HL-60 (cell line): ENCODE results near the gene CTNNBIP1.

Experiments
- CTCF ChIP-seq: IDR thresholded peaks from one replicate; pipeline ENCODE4 v1.5.1; 2011; ENCODE audit warnings: low read length, control low read depth, inconsistent platforms; ENCODE audit not compliant: insufficient read depth
- POLR2AphosphoS5 ChIP-seq: IDR thresholded peaks from 2 replicates; pipeline ENCODE4 v1.6.1; 2012; ENCODE audit warnings: low read depth
- REST ChIP-seq: IDR thresholded peaks from 2 replicates; pipeline ENCODE4 v1.6.1; 2012; ENCODE audit warnings: low read depth; ENCODE audit not compliant: insufficient replicate concordance

DNA sequence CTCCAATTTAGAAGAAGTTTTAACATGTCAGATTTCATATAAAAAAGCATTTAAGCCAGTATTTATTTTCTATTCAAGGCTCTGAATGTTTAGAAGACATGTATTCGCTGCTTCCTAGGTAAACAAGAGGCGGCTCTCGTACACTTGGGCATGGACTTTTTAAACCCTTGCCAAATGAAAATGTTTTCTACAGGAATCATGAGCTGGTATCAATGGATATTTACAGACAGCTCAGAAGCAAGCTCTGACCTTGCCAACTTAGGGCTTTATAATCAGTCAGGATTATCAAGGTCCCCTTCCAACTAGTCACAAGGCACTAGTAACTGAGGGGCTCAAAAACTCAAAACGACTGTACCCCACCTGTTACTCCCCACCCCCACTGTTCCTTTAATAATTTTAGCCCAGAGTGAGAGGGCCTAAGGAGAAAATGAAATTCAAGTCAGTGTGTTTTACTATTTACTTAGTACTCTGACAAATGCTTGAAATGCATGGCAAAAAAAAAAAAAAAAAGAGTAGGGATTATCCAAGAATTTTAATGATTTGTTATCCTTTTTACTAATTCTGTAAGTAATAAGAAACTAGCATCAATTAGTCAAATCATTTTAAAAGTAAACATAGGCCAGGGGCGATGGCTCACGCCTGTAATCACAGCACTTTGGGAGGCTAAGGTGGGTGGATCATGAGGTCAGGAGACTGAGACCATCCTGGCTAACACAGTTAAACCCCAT, 98.7 kb downstream of the CTNNBIP1 start:
- TF ChIP-seq CTCF = no peak
- no peak for TF ChIP-seq POLR2AphosphoS5
- TF ChIP-seq REST = no peak
